DMS 273 (cell line): ENCODE measurements around the gene PRKAR2A.

Experiments used
- DNase-seq: peaks from one replicate; lab custom pipeline; 2025; ENCODE audit not compliant: unreplicated experiment; lab: John Stamatoyannopoulos, UW

The PRKAR2A gene

DNA sequence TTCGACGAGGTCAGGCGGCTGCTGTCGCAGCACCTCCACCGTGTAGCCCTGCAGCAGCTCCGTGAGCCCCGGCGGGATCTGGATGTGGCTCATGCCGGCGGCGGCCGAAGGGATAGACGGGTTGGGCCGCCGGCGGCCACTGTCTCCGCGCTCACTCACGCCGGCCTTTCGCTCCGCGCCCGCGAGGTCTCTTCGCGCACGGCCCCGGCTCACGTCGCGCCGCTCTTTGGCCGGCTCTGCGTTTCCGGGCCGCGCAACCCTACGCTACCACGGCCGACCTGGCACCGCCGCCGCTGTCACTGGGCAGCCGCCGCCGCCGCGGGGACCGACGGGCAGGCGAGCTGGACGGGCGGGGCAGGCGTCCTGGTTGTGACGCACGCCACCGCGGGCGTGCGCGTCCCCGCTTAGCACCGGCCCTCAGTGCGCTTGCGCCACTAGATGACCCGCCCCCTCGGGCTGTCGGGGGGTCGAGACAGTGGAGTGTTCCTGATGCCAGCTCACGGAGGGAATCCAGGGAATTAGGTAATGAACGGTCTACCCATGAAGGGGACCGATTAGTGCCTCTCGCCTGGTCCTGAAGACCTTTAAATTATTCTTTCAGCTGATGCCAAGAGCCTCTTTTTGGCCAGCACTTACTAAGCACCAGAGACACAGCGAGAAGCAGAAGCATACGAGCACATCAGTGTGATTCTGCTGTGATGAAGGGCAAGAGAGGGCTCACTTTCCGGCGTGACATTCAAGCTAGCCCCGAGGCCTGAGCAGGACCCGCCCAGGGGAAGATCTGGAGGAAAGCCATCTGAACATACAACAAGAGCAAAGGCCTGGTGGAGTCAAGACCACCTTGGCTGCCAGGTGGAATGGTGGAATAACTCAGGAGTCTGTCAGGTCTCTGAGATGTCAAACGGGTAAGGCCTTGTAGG lies at the start of gene PRKAR2A:
Gene PRKAR2A, minus strand, starts transcription at position 371 of the 920 bp plus-strand sequence. Its CDS starts 278 bp downstream, at position 93.
- peak; percentile 91 for DNase-seq

DNA sequence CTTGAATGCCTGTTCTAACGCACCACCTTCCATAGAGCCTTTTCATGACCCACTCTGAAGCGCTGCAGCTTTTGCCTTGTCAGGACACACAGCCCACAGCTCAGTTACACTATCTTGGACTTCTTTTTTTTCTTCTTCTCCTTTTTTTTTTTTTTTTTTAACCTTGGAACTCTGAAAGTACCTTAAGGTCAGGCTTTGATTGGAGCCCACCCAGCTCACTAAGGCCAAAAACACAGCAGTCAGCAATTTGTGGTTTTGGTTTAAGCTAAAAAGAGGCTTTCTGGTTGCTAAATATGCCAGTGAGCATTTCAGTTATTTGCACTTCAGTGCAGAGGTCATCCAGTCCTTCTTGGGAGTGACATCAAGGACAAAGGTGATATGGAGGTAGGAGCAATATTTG lies 49.3 kb upstream of the PRKAR2A start:
- DNase-seq = no peak

DNA sequence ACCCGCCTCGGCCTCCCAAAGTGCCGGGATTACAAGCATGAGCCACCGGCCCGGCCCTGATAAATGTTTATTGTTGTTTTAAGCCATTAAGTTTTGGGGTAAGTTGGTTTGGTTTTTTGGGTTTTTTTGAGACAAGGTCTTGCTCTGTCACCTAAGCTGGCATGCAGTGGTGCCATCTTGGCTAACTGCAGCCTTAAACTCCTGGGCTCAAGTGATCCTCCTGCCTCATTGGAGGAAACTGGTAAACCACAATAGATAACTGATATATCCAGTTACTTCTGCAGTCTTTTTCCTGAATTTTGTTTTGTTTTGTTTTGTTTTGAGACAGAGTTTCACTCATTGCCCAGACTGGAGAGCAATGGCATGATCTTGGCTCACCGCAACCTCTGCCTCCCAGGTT lies 46.8 kb upstream of the PRKAR2A start:
- no peak for DNase-seq

DNA sequence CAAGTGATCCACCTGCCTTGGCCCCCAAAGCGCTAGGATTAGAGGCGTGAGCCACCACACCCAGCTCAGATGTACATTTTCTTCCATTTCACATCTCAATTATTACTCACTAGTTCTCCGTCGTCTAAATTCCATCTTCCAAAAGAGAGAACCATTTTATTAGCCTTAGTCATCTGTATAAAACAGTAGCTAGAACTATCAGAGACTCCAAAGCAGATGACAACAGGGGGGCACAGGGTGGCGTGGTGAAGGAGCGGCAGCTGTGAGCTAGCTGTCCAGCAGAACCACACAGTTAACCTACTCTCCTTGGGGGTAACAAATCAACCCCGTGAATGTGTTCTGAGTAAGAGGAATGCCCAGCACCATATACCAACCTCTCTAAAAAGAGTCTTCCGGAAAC lies 43.9 kb upstream of the PRKAR2A start:
- no peak for DNase-seq

DNA sequence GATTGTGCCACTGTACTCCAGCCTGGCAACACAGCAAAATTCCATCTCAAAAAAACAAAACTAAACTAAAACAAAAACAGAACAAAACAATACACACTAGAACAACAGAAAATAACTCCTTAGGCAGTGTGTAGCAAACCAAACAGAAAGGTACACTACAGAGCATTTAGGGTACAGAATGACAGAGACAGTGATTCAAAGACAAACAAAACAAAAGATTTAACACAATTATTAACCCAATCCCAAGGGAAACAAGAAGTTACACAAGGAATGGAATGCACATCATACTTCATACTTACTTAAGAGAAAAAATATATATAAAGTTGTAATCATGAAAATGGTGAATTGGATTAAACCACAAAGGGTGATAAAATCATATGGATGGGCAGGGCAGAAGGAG lies 38.1 kb upstream of the PRKAR2A start:
- DNase-seq = no peak

DNA sequence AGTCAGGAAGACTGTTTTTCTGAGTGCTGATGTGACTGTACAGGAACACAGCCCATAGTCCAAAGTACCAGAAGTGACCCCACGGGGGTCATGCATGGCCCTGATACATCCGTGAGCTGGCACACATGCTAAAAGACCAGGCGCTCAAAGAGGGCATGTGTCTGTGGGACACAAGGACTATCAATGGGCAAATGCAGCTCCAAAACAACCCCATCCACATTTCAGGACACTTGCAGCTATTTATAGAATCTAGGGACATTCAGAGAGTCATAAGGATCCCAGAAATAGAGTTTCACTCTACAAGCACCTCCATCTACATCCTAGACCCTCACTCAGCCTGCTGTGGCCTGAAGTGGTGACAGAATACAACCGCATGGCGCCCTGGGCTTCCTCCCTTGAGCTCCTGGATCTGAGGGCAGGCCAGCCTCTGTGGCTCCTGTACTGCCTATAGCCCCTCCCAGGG lies 34.0 kb upstream of the PRKAR2A start:
- no peak for DNase-seq

DNA sequence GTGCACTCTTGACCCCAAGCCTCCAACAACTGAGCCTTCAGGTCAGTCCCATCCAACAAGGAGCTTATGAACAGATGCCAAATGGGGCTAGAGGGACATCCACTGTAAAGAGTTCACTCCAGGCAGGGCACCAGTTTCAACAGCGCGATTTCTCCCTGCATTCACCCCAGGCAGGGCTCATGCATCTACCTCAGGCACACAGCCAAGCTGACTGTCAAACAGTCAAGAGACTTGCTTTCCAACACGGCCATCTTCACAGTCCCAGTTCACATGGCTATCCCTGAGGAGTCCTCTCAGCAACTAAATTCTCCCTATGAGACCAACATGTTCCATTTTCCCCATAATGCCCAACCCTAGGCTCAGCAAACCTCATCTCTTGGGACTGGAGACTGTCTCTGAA lies 33.3 kb upstream of the PRKAR2A start:
- DNase-seq = no peak

DNA sequence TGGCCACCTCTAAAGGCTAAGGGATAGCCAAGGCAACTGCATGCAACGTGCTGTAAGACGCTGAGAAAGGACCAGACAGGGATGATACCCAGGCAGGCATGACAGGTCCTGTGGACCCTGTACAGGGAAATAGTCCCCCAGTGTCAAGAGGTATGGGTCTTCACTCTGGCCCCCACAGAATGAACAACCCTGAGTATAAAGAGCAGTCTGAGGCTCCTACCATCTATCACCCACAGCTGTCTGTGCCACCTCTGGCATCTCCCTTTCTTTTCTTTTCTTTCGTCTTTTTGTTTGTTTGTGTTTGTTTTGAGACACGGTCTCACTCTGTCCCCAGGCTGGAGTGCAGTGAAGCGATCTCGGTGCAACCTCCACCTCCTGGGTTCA lies 32.3 kb upstream of the PRKAR2A start:
- no peak for DNase-seq

DNA sequence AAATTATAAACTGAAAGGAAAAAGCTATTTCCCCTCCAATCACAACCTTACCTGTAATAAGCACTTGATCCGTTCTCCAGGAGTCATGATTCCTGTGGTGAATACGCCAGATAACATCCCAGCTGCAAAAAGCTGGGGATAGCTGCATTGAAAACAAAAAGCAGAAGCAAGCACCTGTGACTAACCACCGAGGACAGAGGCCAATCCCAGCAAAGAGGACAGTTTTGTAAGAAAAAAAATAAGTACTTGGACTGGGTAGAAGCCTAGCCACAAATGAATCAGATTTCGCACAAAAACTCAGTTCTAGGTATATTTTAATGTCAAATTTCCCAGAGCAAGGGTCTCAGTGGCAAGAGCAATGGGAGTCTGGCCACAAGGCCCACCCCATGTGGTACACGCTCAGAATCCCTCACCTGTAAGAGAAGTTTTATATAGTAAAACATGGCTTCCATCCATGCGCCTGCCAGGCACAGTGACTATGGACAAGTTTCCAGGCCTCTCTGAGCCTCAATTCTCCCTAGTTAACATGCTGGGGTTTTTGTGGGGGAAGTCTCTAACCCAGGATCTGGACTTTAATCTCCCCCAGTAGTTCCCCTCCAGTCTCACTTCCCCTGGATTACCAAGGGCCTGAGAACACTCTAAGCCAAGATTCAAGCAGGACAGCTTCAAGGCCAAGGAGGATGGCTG lies 31.8 kb upstream of the PRKAR2A start:
- DNase-seq = no peak

DNA sequence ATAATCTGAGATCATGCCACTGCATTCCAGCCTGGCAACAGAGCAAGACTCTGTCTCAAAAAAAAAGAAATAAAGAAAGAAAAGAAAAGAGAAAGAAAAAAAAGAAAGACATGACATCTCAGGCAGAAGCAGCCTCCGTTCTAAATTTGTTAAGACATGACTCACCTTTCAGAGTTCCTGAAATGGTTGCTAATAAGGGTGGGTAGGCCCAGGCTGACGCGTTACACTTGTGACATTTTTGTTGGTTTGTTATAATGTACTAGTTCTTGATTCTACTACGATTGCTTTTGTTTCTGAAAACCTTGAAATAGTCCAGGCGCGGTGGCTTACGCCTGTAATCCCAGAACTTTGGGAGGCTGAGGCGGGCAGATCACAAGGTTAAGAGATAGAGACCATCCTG lies 30.0 kb upstream of the PRKAR2A start:
- no peak for DNase-seq

DNA sequence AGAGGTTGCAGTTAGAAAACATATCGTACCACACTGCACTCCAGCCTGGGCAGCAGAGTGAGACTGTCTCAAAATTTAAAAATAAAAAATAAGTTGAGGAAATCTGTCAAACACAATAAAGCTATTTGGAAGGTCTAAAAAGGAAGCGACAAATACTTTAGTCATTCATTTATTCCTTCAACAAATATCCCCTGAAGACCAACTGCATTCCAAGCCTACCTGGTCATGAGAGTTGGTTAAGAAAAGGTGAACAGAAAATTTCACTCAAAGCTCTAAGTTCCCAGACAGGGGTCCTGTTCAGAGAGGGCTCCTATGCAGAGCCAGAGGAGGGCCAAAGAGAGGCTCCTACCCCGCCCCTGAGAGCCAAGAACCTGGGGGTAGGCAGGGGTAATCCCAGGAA lies 15.4 kb upstream of the PRKAR2A start:
- no peak for DNase-seq

DNA sequence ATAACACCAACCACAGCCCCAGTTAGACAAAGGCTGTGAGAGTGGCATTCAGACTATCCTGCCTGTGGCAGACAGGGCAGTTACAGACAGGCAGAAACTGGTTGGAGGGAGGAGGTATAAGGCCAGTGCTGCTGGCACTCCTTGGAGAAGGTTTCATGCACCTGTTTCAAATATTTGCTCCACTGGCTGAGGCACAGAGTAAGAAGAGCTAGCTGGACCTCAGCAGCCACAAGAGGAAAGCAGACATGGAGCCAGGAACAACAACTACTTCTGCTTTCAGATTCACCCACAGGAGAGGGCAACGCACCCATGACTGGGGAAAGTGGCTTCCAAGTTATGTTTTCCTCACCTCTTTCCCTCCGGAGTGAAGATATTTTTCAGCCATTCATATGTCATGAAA lies 11.5 kb upstream of the PRKAR2A start:
- DNase-seq = no peak

DNA sequence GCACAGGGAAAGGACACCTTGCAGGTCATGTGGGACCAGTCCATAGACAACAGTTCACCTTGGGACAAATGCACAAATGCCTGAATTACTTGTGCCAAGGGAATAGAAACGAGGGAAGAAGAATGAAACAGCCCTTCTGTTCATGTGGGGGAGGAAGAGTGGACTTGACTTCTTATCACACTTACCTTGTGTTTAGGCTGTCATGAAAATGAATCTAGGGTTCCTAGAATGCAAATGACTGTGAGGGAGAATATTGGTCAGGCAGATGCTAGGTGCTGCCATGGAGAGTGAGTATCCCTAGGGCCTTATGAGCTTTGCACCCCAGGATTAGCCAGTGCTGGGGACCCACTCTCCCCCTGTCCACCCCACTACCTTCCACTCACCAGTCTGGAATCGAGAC lies 11.0 kb upstream of the PRKAR2A start:
- DNase-seq = no peak

DNA sequence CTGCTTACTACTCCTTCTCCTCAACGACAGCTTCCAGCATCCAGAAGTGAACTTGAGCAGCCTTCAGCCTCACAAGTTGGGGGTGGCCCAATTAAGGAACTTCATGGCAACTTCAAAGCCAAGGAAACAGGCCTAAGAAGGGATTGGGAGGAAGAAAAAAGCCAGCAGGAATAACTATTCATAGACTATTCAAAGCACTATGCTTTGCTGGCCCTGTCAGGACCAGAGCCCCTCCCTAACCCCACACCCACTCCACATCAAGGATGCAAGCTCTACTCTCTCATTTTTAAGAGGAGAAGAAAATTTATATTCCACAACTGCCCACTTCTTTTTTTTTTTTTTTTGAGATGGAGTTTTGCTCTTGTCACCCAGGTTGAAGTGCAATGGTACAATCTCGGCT lies 10.0 kb upstream of the PRKAR2A start:
- no peak for DNase-seq

DNA sequence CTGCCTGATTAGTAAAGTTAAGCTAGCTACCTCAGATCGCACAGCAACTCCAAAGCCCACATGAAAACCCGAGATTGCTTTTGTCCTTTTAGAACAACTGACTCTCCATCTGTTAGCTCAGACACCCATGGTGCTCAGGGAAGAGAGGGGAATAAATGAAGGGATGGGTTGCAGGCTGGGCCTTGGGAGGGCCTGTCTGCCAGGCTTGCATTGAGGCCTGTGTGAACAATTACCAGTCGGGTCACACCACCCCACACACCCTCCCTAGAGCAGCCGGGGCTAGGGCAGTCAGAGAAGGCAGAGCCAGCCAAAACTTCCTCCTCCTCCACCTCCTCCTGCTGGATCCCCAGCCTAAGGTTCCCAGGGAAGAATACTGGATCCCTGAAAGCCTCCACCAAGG lies 8.8 kb upstream of the PRKAR2A start:
- peak; percentile 43 for DNase-seq

DNA sequence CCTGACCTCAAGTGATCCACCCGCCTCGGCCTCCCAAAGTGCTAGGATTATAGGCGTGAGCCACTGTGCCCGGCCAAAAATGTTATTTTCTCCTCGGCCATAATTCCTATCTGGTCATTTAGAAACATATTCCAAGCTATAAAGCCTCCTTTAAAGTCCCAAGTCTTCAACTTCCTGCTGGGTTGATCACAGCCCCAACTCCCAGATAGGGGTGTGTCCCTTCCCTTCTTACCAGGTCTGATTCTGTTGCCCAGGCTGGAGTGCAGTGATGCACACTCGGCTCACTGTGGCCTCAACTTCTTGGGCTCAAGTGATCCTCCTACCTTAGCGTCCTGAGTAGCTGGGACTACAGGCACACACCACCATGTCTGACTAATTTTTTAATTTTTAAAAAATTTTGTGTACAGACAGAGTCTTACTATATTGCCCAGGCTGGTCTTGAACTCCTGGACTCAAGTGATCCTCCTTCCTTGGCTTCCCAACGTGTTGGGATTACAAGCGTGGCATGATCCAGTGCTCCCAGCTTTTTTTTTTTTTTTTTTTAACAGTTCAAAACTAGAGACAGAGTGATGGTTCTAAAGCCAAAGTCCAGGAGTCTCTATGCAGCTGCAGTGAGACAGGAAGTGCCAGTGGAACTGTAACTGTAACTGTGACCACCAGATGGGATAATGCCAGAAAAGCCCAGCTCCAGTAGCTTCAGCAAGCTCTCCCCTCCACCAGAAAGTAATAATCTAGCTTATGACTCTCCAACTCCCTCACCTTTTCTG lies 8.2 kb upstream of the PRKAR2A start:
- peak; percentile 42 for DNase-seq

DNA sequence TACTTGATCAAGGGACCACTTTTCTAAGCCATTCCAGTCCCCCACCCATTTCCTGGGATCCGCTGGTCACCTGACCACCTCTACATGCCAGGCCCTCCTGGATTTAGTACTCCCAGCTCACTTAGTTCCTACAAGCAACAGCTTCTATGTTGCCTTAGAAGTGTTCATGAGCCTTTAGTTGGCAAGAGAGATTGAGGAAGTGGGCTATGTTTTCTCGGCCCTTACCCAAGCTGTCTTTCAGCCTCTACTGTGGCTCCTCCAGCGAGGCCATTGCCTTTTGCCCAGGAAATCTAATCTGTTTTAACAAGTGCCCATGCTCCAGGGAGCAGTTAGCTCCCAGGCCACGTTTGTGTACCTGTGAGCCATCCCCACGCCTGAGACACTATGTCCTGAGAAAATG lies 4.5 kb upstream of the PRKAR2A start:
- DNase-seq = no peak

DNA sequence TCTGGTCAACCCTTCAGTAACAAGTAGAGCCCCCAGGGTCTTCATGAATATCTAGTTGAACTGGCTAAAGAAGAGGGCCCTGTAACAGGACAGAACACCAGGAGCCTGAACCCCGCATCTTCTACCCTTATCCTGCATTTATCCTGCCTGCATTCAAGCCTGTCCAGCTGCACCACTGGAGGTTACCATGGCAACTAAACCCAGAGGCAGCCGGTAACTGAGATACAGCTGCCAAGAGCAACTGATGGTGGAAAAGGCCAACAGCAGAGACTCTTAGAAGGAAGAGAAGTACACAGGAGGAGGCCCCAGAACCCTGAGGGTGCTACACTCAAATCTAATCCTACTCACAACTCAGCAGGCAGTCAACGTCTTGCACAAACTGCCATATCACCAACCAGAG lies 3.7 kb upstream of the PRKAR2A start:
- DNase-seq = peak; percentile 85

DNA sequence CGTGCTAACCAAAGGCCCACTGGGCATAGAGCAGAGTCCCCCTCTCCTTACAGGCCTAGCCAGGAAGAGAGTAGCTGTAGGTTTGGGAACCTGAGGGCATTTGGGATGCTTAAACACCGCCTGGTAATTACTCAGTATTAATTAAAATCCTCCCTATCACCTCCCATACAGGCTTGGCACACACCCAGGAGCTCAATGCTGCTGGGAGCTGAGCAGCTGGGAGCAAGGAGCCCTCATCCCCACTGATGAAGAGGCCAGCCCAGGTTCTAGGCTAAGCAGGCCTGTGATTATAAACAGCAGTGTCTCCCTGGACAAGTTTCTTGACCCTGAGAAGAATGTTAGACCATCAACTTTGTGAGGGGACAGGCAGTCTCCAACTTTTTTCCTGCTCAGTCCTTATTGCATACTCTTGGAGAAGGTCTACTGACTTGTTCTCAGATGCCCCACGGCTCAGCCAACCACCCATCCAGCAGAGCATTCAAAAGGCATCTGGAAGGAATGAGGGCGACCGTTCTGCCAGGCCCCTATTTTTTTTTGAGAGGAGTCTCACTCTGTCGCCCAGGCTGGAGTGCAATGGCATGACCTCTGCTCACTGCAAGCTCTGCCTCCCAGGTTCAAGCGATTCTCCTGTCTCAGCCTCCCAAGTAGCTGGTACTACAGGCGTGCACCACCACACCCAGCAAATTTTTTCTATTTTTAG lies 1.3 kb upstream of the PRKAR2A start:
- peak; percentile 54 for DNase-seq

DNA sequence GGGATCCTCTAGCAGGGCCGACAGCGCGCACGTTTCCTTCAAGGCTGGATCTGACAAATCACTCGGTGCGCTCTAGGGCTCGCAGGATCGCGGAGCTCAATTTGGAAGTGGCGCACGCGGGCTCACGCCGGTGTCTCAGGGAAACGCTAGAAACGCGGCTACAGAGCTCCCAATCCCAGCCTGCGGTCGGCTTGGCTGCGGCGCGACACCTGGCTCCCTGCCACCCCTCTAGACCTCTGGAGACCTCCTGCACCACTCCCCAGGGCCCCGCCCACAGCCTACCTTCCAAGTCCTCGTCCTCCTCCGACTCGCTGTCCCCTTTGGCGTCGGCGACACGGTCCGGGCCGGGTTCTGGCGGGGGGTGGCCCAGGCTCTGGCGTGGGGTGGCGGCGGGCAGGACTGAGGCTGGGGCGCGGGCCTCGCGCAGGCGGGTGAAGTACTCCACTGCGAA lies 596 bp downstream of the PRKAR2A start:
- peak; percentile 86 for DNase-seq

DNA sequence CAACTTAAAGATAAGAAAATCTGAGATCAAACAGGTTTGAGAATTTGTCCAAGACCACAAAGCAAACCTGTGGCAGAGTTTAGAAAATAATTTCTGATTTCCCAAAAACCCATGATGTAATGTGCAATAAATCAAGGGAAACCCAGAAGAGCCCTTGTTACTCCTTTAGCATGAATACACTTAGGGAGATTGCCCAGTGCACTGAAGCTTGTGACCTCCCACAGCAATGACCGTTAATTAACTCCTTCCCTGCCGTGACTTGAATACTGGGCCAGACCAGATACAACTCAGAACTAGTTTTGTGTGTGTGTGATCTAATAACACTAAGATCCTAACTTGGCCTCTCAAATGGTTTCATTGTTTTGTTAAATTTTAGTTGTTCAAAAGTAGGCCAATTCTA lies 2.5 kb downstream of the PRKAR2A start:
- no peak for DNase-seq
